DND-41 (cell line): Measurements from ENCODE around the gene SLC12A5.

ENCODE experiments used
- ATAC-seq: fragments of 200-7000 bp; cut with Tn5 transposase; 3 replicates; pipeline ENCODE4 v1.9.1; 2021; ENCODE audit warnings: low read depth; ENCODE audit not compliant: insufficient read depth
- DNase-seq: peaks from one replicate; pipeline ENCODE4 v3.0.0-alpha.2; 2020
- H2AFZ ChIP-seq: 2 replicates; pipeline ENCODE4 v1.6.0; 2012; ENCODE audit warnings: low read depth, low read length
- H3K27ac ChIP-seq: 2 replicates; pipeline ENCODE4 v1.5.1; 2012; ENCODE audit warnings: low read length, inconsistent platforms
- H3K27me3 ChIP-seq: fragments of 200-600 bp; sonication (generic); 2 replicates; pipeline ENCODE4 v1.6.0; 2012; ENCODE audit warnings: low read length, mild to moderate bottlenecking, inconsistent platforms; ENCODE audit not compliant: insufficient read depth, poor library complexity
- H3K36me3 ChIP-seq: 2 replicates; pipeline ENCODE4 v1.5.1; 2012; ENCODE audit warnings: low read length, inconsistent platforms; ENCODE audit not compliant: insufficient read depth
- H3K4me1 ChIP-seq: 2 replicates; pipeline ENCODE4 v1.5.1; 2012; ENCODE audit warnings: mild to moderate bottlenecking, low read length; ENCODE audit not compliant: insufficient read depth
- H3K4me2 ChIP-seq: 2 replicates; pipeline ENCODE4 v1.6.0; 2012; ENCODE audit warnings: mild to moderate bottlenecking, moderate library complexity, low read length, inconsistent platforms; ENCODE audit not compliant: insufficient read depth
- H3K4me3 ChIP-seq, 2 experiments: fragments of 200-600 bp in 1 of 2; shearing (Covaris generic) in 1 of 2; 2 replicates each; pipeline ENCODE4 v1.5.1; 2012 to 2016; ENCODE audit warnings: inconsistent platforms in 2 of 2, low read length in 2 of 2, mild to moderate bottlenecking in 2 of 2, low read depth in 1 of 2, moderate library complexity in 1 of 2
- H3K79me2 ChIP-seq: 2 replicates; pipeline ENCODE4 v1.6.0; 2012; ENCODE audit warnings: low read length, inconsistent platforms; ENCODE audit not compliant: insufficient read depth
- H3K9ac ChIP-seq: 2 replicates; pipeline ENCODE4 v1.6.0; 2012; ENCODE audit warnings: low read depth, mild to moderate bottlenecking, inconsistent platforms, low read length, moderate library complexity
- H3K9me3 ChIP-seq: 2 replicates; pipeline ENCODE4 v1.5.1; 2012; ENCODE audit warnings: low read length, moderate library complexity, mild to moderate bottlenecking, inconsistent platforms; ENCODE audit not compliant: insufficient read depth, severe bottlenecking
- H4K20me1 ChIP-seq: 2 replicates; pipeline ENCODE4 v1.6.0; 2012; ENCODE audit warnings: low read length; ENCODE audit not compliant: insufficient read depth
- EZH2 ChIP-seq: IDR thresholded peaks from 3 replicates; pipeline ENCODE4 v1.6.1; 2012; ENCODE audit warnings: borderline replicate concordance, low read depth, mild to moderate bottlenecking, moderate library complexity, low read length, inconsistent platforms; ENCODE audit not compliant: severe bottlenecking
- TF ChIP-seq, protein P1 (sequence below): IDR thresholded peaks from 2 replicates; pipeline ENCODE4 v1.5.1; 2012; ENCODE audit warnings: borderline replicate concordance, low read length, moderate library complexity, mild to moderate bottlenecking; ENCODE audit not compliant: poor library complexity, severe bottlenecking; ENCODE audit errors: extremely low read depth

SLC12A5 gene

DNA sequence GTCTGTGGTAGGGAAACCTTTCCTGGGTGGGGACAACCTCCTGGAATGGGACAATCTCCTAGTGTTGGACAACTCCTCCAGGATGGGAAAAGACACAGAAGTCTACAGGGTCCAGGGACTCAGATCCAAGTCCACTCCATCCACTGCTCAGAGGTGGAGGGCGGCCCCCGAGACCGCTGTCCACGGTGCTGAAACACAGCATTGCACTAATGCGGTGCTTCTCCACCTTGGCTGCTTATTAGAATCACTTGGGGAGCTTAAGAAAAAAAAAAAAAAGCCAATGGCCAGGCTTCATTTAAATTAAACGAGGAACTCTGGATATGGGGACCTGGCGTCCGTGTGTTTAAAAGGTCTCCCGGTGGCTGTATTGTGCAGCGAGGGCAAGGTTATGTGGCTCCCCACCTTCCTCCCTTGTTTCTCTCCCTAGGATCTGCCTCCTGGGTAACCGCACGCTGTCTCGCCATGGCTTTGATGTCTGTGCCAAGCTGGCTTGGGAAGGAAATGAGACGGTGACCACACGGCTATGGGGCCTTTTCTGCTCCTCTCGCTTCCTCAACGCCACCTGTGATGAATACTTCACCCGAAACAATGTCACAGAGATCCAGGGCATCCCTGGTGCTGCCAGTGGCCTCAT, 12.0 kb downstream of the SLC12A5 start:
- H2AFZ ChIP-seq: no peak overlapping the region
- no peak overlapping the region for H3K4me2 ChIP-seq
- DNase-seq (peak; percentile 75), ATAC-seq (peak; percentile 96)
- H3K79me2 ChIP-seq: no peaks in the 10 kb centered on the region
- H3K9me3 ChIP-seq: no peaks in the 10 kb centered on the region
- H3K4me1 ChIP-seq: no peaks in the 10 kb centered on the region
- no peak overlapping the region for H3K27ac ChIP-seq
- H3K4me3 ChIP-seq: no peak overlapping the region
- TF ChIP-seq EZH2: no peak
- TF ChIP-seq, protein P1, sequence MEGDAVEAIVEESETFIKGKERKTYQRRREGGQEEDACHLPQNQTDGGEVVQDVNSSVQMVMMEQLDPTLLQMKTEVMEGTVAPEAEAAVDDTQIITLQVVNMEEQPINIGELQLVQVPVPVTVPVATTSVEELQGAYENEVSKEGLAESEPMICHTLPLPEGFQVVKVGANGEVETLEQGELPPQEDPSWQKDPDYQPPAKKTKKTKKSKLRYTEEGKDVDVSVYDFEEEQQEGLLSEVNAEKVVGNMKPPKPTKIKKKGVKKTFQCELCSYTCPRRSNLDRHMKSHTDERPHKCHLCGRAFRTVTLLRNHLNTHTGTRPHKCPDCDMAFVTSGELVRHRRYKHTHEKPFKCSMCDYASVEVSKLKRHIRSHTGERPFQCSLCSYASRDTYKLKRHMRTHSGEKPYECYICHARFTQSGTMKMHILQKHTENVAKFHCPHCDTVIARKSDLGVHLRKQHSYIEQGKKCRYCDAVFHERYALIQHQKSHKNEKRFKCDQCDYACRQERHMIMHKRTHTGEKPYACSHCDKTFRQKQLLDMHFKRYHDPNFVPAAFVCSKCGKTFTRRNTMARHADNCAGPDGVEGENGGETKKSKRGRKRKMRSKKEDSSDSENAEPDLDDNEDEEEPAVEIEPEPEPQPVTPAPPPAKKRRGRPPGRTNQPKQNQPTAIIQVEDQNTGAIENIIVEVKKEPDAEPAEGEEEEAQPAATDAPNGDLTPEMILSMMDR: no peak
- H3K27me3 ChIP-seq: no peaks in the 10 kb centered on the region
- no peak overlapping the region for H3K9ac ChIP-seq
- H3K36me3 ChIP-seq: no peaks in the 10 kb centered on the region
- peaks cover 37% of the 10 kb centered on the region for H4K20me1 ChIP-seq

DNA sequence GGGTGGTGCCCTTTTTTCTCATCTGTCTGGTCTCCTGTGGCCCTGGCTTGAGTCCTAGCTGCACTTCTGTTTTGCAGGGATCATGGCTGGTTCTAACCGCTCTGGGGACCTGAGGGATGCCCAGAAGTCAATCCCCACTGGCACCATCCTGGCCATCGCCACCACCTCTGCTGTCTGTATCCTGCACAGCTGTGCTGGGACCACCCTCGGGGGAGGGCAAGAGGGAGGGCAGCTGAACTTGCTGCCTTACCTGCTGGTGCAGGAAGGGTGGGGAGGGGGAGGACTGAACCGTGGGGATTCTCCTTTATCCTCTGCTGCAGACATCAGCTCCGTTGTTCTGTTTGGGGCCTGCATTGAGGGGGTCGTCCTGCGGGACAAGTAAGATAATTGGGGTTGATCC, 14.5 kb downstream of the SLC12A5 start:
- H3K4me1 ChIP-seq: no peaks in the 10 kb centered on the region
- H3K4me2 ChIP-seq: no peak overlapping the region
- H2AFZ ChIP-seq: no peak overlapping the region
- no peak overlapping the region for H3K9ac ChIP-seq
- no peak overlapping the region for H3K27ac ChIP-seq
- TF ChIP-seq, protein P1: no peak
- no peak for TF ChIP-seq EZH2
- H3K9me3 ChIP-seq: no peaks in the 10 kb centered on the region
- no peaks in the 10 kb centered on the region for H3K27me3 ChIP-seq
- H3K4me3 ChIP-seq: no peak overlapping the region
- no peaks in the 10 kb centered on the region for H3K79me2 ChIP-seq
- ATAC-seq (no peak), DNase-seq (no peak)
- peaks cover 43% of the 10 kb centered on the region for H4K20me1 ChIP-seq
- H3K36me3 ChIP-seq: no peaks in the 10 kb centered on the region

DNA sequence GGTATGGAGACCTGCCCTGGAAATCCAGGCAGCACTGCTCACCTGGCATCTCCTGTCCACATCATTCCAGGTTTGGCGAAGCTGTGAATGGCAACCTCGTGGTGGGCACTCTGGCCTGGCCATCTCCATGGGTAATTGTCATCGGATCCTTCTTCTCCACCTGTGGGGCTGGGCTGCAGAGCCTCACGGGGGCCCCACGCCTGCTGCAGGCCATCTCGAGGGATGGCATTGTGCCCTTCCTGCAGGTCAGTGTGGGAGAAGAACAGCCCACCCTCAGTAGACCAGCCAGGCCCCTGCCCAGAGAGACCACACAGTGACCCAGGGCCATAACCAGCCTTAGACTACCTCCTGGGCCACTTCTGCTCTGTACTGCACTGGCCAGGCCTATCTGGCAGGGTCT, 15.9 kb downstream of the SLC12A5 start:
- no peaks in the 10 kb centered on the region for H3K4me1 ChIP-seq
- no peaks in the 10 kb centered on the region for H3K36me3 ChIP-seq
- DNase-seq (no peak), ATAC-seq (no peak)
- no peak overlapping the region for H3K27ac ChIP-seq
- TF ChIP-seq, protein P1: no peak
- TF ChIP-seq EZH2: no peak
- H3K9ac ChIP-seq: no peak overlapping the region
- H2AFZ ChIP-seq: no peak overlapping the region
- no peaks in the 10 kb centered on the region for H3K9me3 ChIP-seq
- H3K27me3 ChIP-seq: no peaks in the 10 kb centered on the region
- no peaks in the 10 kb centered on the region for H3K79me2 ChIP-seq
- peaks cover 47% of the 10 kb centered on the region for H4K20me1 ChIP-seq
- no peak overlapping the region for H3K4me2 ChIP-seq
- no peak overlapping the region for H3K4me3 ChIP-seq
